Activated naive CD4-positive, alpha-beta T cell treated with Interleukin-2 at 50 U/mL for 16 hours (primary cell): ENCODE measurements around the gene EPN1.

Experiments used
- DNase-seq: peaks from one replicate; pipeline ENCODE4 v3.0.0-alpha.2; 2020

EPN1 gene

DNA sequence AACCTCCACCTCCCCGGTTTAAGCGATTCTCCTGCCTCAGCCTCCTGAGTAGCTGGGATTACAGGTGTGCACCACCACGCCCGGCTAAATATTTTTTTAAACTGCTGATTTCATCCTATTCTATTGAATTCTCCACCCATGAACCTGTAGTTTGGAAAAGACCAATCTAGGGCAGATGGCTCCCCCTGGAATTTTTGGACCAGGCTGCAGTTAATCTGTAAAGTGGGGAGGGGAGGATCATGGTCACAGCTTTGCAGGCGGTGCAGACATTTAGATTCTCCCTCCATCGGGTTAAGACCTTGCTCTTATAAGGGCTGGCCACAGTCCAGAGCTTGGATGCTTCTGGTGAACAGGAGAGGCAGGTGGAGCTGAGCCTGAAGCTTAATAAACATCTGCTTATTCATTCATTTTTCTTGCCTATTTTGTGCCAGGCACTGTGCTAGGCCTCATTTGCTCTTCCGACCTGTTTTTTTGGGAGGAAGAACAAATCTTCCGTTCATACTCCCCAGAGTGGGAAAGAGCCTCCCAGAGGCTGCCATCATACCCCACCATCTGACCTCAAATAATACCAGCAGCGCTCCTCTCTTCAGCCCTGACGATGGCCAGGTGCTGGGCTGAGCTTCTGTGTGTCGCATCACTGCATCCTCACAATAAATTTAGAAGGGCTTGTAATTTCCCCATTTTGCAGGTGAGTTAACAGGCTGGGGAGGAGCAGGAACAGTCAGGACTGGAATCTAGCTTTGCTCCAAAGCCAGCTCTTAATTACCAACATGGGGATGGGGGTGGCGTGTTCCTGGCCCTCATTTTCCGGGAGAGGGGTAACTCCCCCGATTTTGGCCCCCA, 27.9 kb upstream of the EPN1 start:
- no peak for DNase-seq

DNA sequence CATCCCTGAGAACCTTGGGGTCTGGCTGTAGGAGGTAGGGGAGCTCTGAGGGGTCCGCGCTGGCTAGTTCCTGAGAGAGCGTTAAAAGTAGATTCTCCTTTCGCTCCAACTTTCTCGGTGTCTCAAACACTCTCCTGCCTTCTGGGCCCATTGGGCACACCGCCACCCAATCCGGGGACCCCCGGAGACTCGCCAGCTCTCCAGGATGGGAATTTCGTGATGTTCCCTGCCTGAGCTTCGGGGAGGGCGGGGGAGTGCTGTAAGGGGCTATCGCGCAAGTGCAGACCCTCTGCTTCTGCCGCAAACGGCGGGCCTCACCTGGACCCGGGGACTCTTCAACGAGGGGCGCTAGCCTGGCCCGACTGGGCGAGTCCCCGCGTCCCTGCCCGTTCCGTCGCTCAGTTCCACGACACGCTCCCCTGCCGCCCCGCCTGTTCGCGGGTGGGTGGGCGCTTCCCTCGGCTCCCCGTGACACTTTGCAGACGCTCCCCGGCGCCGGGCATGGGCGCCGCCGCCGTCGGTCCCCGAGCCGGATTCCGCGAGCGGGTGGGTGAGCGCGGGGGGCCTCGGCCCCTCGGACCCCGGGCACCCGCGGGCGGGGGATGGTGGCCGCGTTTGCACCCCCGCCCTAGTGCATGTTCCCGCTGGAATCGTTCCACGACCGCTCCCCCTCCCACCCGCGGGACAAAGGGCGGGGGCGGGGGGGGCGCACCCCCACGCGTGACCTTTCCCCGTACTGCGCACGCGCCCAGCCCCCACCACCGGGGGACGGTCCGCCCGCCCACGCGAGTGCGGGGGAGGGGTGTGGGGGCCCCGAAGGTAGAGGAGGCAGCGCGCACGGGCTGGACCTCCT, 27.1 kb upstream of the EPN1 start, which contains the start of gene CCDC106:
TSS of gene CCDC106 (plus strand) at position 481 of the 853 bp plus-strand sequence. CDS start 835 bp downstream, outside the sequence.
- peak; percentile 37 for DNase-seq

DNA sequence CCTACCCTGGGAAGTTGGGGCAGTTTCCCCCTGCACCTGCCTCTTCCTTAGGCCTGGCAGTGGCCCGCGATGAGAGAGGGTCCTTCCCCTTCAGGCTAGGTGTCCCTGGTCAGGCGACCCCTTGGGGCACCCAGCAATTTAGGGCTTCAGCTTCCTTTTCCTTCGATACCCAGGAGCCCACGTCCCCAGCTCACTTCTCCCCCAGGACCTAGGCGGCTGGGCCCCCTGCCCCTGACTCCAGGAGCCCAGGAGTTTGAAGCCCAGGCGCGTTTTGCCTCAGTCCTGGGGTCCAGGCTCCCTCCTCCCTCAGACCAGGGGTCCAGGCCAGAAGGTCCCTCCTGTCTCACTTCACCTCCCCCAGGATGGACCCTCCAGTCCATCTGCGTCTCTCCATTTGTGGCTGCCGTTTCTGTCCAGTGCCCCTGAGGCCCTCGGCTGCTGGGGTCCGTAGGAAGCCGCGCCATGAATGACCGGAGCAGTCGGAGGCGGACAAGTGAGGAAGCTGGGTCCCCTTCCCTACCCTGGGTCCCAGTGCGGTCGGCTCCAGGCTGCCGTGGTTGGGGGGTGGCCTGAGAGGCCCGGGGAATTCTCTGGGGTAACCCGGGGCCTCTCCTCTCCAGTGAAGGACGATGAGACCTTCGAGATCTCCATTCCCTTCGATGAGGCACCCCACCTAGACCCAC, 26.3 kb upstream of the EPN1 start:
- no peak for DNase-seq

- DNase-seq, result no peak
Measured at GRCh38 chr19:55649268-55650125, 25.5 kb upstream of the EPN1 start.

DNA sequence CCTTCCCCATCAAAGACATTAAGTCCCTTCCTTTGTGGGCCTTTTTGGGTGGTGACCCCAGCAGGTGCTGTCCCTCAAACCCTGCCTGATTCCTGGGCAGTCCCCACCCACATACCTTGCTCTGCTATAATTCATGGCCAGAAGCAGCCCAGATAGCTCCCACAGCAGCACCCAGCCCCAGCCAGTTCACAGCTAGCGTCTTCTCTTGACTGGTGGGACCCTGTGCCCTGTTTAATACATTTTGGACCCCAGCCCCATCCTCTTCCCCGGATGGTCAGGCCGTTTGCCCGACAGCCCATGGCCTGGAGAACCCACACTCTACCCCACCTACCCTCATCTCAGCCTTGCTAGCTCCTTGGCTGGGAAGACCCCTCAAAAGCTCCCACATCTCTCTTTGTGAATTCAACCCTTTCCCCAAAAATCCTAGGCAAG, 24.9 kb upstream of the EPN1 start:
- DNase-seq, result no peak

DNA sequence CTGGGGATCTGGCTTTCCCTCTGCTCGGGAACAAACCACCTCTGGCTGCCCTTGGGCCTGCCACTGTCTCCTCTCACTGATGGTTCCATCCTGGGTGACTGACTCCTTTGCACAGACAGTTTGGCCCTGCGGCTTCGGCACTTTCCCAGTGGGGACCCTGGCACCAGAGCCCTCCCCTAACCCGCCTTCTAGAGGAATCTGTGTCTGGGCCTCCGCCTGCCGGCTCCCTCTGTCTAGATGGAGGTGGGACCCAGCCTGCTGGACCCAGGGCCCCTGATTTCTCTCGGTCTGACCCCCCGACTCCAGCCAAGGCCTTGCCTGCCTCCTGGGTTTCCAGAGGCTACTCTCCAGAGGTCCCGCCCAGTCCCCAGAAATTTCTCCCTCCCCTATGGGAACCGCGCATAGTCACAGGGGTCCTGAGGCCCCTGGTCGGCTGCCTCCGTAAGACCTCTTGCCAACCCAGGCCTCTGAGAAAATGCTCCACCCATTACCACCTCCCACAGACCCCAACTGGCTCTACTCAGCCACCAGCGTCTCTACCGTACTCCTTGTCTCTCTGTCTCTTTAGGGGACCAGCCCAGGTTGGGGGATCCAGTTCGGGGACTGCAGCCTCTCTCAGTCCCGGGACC, 24.3 kb upstream of the EPN1 start:
- DNase-seq, result no peak

- no peak for DNase-seq
Measured at GRCh38 chr19:55651236-55651635, 23.8 kb upstream of the EPN1 start.

DNA sequence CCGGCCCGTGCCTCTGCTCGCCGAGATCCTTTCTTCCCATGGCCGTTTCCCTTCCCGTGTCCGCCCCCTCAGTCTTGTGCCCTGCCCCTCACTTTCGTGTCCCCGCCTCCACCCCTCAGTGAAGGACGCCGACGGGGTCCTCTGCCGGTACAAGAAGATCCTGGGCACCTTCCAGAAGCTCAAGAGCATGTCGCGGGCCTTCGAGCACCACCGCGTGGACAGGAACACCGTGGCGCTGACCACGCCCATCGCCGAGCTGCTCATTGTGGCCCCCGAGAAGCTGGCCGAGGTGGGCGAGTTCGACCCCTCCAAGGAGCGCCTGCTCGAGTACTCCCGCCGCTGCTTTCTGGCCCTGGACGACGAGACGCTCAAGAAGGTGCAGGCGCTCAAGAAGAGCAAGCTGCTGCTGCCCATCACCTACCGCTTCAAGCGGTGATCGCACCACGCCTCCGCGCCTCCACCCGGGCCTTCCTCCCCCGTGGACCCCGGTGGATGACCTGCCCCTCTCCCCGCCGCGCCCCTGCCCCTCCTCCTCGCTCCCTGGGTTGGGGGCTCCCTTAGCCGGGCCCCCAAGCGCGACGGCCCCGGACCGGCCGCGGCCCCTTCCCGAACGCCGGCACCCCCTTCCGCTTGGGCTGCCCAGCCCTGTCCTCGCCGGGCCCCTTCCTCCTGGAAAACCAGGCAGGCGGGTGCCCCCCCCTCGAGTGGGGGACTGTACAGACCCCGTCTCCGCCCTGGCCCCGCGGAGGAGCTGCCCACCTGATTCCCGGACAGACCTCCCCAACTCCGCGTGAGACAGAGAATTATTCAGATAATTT, 22.5 kb upstream of the EPN1 start:
- no peak for DNase-seq

DNA sequence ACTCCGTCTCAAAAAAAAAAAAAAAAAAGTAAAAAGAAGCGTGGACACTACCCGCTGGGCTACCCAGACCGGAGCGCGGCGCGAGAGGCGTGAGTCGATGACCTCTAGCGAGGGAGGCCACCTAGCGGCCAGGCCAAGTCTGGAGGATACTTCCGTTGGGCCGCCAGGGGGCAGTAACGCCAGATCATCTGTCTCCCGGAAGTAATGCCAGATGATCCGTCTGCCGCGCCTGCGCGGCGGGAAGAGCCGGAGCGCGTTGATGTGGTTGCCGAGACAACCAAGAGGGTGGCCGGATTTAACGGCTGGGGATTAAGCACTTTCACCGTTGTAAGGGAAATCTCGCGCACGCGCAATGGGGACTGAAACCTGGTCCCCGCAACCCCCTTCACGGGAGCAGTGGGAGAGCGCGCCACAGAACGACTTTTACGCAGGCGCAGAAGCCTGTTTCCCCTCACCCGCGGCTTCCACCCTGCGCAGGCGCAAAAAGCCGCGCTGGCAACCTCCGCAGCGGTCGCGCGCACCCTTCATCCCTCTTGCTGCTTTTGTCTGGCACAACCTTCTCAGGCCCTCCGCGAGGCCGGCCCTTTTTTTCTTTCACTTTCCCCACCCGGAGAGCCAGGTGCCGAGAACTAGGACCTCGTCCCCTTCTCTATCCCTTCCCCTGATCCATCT, 21.2 kb upstream of the EPN1 start:
- peak; percentile 98 for DNase-seq

GRCh38 chr19:55654323-55654867, 20.6 kb upstream of the EPN1 start:
- peak; percentile 99 for DNase-seq

- DNase-seq, result peak; percentile 95
Measured at GRCh38 chr19:55654868-55655647, 20.0 kb upstream of the EPN1 start, which contains the start of gene U2AF2. Gene U2AF2 (plus strand): TSS chr19:55655035. CDS start chr19:55655105, 70 bp downstream.

GRCh38 chr19:55655648-55656040, 19.4 kb upstream of the EPN1 start:
- DNase-seq, result no peak

GRCh38 chr19:55656552-55656951, 18.5 kb upstream of the EPN1 start:
- DNase-seq, result no peak

- DNase-seq, result peak; percentile 31
Measured at GRCh38 chr19:55656988-55657747, 17.9 kb upstream of the EPN1 start.

GRCh38 chr19:55658846-55659459, 16.1 kb upstream of the EPN1 start:
- no peak for DNase-seq

DNA sequence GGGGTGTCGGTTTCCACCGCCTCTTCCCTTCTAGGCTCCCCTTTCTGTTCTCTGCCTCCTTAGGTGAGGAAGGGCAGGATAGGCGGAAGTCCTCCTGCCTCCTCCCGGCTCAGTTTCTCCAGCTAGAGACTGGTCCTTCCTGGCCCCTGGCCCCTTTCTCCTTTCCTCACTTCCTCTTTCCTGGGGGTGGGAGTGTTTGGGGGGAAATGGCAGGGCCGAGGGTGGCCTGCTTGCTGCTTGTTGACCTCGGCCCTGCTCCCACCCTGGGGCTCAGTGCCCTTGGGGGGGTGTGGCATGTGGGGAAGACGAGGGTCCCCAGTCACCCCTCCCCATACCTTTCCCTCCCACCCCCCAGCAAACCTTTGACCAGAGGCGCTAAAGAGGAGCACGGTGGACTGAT, 15.2 kb upstream of the EPN1 start:
- no peak for DNase-seq

- DNase-seq, result no peak
Measured at GRCh38 chr19:55660404-55660803, 14.6 kb upstream of the EPN1 start.

DNA sequence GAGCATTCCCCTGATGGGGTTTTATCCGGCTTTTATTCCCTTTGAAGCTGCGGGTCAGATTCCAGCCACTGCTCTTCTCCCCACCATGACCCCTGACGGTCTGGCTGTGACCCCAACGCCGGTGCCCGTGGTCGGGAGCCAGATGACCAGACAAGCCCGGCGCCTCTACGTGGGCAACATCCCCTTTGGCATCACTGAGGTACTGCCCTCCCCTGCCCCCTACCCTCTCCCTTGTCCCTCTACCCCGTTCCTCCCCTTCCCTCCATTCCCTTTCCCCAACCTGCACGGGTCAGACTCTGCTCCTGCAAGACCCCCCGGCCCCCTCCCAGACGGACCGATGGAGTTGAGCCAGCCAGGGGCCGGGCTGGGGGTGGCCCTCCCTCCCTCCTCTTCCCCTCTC, 14.0 kb upstream of the EPN1 start:
- DNase-seq, result no peak
